GDM1 (cell line): ENCODE data around the gene PAPSS2.
A peak's percentile ranks its signal among the peaks of the same experiment; 100 is the strongest.
"Not testable (repeated sequence)": the region's sequence is repeated elsewhere in the genome, so short reads cannot be mapped to it uniquely, and the experiment has no call there.

Experiments used
- DNase-seq: peaks from one replicate; lab custom pipeline; 2025; lab: John Stamatoyannopoulos, UW

Gene PAPSS2

GRCh38 chr10:87659571-87660483 lies at the start of gene PAPSS2:
Gene PAPSS2, plus strand, starts transcription at chr10:87659878. Its CDS starts 104 bp downstream, at chr10:87659982.
- no peak for DNase-seq

- not testable (repeated sequence) for DNase-seq
These were observed 48.3 kb upstream of the PAPSS2 start for GRCh38 chr10:87611341-87611740.

- no peak for DNase-seq
These were observed 47.6 kb upstream of the PAPSS2 start for GRCh38 chr10:87612115-87612514.

- DNase-seq, result no peak
These were observed 45.9 kb upstream of the PAPSS2 start for GRCh38 chr10:87613751-87614150.

GRCh38 chr10:87615856-87616255 lies 43.8 kb upstream of the PAPSS2 start:
- DNase-seq, result no peak

GRCh38 chr10:87617503-87617902 lies 42.2 kb upstream of the PAPSS2 start:
- no peak for DNase-seq

GRCh38 chr10:87618566-87619423 lies 40.9 kb upstream of the PAPSS2 start:
- no peak for DNase-seq

- DNase-seq, result no peak
These were observed 40.0 kb upstream of the PAPSS2 start for GRCh38 chr10:87619705-87620104.

- DNase-seq, result not testable (repeated sequence)
These were observed 38.2 kb upstream of the PAPSS2 start for GRCh38 chr10:87621440-87621839.

- DNase-seq, result no peak
These were observed 37.2 kb upstream of the PAPSS2 start for GRCh38 chr10:87622314-87623004.

GRCh38 chr10:87623191-87623590 lies 36.5 kb upstream of the PAPSS2 start:
- DNase-seq, result no peak

- no peak for DNase-seq
These were observed 34.0 kb upstream of the PAPSS2 start for GRCh38 chr10:87625661-87626060.

- DNase-seq, result no peak
These were observed 33.2 kb upstream of the PAPSS2 start for GRCh38 chr10:87626422-87626892.

GRCh38 chr10:87630171-87630570 lies 29.5 kb upstream of the PAPSS2 start:
- no peak for DNase-seq

GRCh38 chr10:87632454-87632853 lies 27.2 kb upstream of the PAPSS2 start:
- no peak for DNase-seq

- DNase-seq, result no peak
These were observed 25.4 kb upstream of the PAPSS2 start for GRCh38 chr10:87634311-87634710.

- peak; percentile 9 for DNase-seq
These were observed 24.0 kb upstream of the PAPSS2 start for GRCh38 chr10:87635498-87636312.

GRCh38 chr10:87636313-87636915 lies 23.3 kb upstream of the PAPSS2 start:
- no peak for DNase-seq

GRCh38 chr10:87639493-87639892 lies 20.2 kb upstream of the PAPSS2 start:
- no peak for DNase-seq

GRCh38 chr10:87640043-87640442 lies 19.6 kb upstream of the PAPSS2 start:
- DNase-seq, result no peak

- DNase-seq, result no peak
These were observed 17.2 kb upstream of the PAPSS2 start for GRCh38 chr10:87642486-87642885.
